Activated CD4-positive, alpha-beta memory T cell treated with anti-CD3 and anti-CD28 coated beads for 36 hours (primary cell): ENCODE measurements around the gene PIEZO2. TPM values are rescaled to one million over a fixed set of nuclear protein-coding genes. Genes with fewer than 3 reads are reported as not detected.

Experiments used
- CTCF ChIA-PET: fragments of 350-600 bp; sonication (Branson Sonifier 250); formaldehyde crosslinking; loops from one replicate; lab custom pipeline; 2021; ENCODE audit warnings: antibody characterized with exemption, inconsistent platforms; lab: Charles Lee
- POLR2A ChIA-PET: fragments of 350-600 bp; sonication (Branson Sonifier 250); formaldehyde crosslinking; loops from one replicate; lab custom pipeline; 2021; ENCODE audit warnings: antibody characterized with exemption; lab: Charles Lee
- DNase-seq: peaks from one replicate; pipeline ENCODE4 v3.0.0-alpha.2; 2020
- H3K27ac Mint-ChIP-seq: one replicate; pipeline ENCODE4 v1.8.0; 2021; ENCODE audit warnings: mixed read lengths
- H3K27me3 Mint-ChIP-seq: one replicate; pipeline ENCODE4 v1.8.0; 2021; ENCODE audit warnings: mixed read lengths
- H3K36me3 Mint-ChIP-seq: one replicate; pipeline ENCODE4 v1.8.0; 2021; ENCODE audit warnings: mixed read lengths
- H3K4me1 Mint-ChIP-seq: one replicate; pipeline ENCODE4 v1.8.0; 2021; ENCODE audit warnings: low read depth, mixed read lengths
- H3K4me3 Mint-ChIP-seq: one replicate; pipeline ENCODE4 v1.8.0; 2021; ENCODE audit warnings: mild to moderate bottlenecking, mixed read lengths
- H3K9me3 Mint-ChIP-seq: one replicate; pipeline ENCODE4 v1.8.0; 2021; ENCODE audit warnings: mixed read lengths
- intact Hi-C: fragments of 100-400 bp; cut with micrococcal nuclease; formaldehyde crosslinking; loops from one replicate; pipeline ENCODE4 v1.15.1; 2023
- total RNA-seq, 2 experiments: library from RNA; stranded (reverse); gene quantifications; one replicate each; pipeline ENCODE4 v1.2.3, GENCODE V29; 2021

PIEZO2 gene
- total RNA-seq, 2 experiments from 2014 or later: not detected

DNA sequence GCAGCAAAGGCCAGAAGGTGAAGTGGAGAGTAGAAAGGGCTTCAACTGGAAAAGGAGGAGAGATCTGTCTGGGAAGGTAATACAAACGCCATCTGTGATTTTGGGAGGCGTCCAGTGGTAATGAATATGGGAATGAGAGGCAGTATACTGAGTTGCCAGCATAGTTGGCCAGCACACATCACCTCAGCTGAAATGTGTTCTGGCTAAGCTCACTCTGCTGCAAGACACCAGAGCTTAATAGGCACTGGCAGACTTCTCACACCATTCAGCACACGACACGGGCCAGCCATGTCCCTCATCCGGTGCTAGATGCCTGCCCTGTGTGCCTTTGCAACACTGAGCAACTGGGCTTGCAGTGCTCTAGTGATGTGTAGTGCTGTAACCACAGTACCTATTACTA, 277.1 kb downstream of the PIEZO2 start:
- no peaks in the 10 kb centered on the region for H3K4me1 Mint-ChIP-seq
- H3K27me3 Mint-ChIP-seq: peaks cover 12% of the 10 kb centered on the region
- intact Hi-C loops: no loop called here
- no peaks in the 10 kb centered on the region for H3K36me3 Mint-ChIP-seq
- H3K9me3 Mint-ChIP-seq: no peaks in the 10 kb centered on the region
- POLR2A ChIA-PET: no interaction called here
- CTCF ChIA-PET: no interaction called here
- no peak for DNase-seq
- no peak overlapping the region for H3K27ac Mint-ChIP-seq
- no peak overlapping the region for H3K4me3 Mint-ChIP-seq

DNA sequence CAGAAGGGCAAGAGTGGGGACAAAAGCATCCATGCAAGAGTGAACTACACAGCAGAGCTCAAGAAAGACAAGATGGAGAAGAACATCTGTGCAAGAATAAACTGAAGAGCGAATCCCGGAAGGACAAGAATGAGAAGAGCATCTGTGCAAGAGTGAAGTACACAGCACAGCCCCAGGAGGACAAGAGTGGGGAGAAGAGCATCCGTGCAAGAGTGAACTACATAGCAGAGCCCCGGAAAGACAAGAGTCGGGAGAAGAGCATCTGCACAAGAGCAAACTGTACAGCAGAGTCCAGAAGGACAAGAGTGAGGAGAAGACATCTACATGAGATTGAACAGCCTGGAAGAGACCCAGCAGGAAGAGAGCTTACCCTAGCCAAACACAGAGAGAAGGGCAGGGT, 284.6 kb downstream of the PIEZO2 start:
- H3K27ac Mint-ChIP-seq: no peak overlapping the region
- H3K4me3 Mint-ChIP-seq: no peak overlapping the region
- intact Hi-C loops: no loop called here
- H3K9me3 Mint-ChIP-seq: peaks cover 5% of the 10 kb centered on the region
- CTCF ChIA-PET: no interaction called here
- peaks cover 3% of the 10 kb centered on the region for H3K27me3 Mint-ChIP-seq
- no peaks in the 10 kb centered on the region for H3K4me1 Mint-ChIP-seq
- DNase-seq: no peak
- H3K36me3 Mint-ChIP-seq: no peaks in the 10 kb centered on the region
- POLR2A ChIA-PET: no interaction called here

DNA sequence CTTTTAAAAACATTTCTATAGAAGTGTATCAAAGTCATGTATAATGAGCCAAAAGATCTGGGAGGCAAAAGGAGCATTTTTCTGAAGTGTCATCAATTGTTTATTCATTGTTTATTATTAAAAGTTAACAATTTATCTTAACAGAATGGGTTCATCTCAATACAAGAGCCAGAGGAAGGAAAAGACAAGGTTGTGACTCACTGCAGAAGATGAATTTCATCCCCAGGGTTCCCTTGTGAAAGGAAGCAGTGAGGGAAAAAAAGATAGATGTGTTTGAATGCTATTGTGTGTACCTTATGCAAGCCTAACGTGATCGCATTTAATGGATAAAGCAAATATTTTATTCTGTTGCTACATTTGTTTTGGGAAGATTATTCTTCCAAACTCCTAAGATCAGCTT, 286.3 kb downstream of the PIEZO2 start:
- no peak for DNase-seq
- H3K4me1 Mint-ChIP-seq: no peaks in the 10 kb centered on the region
- H3K36me3 Mint-ChIP-seq: no peaks in the 10 kb centered on the region
- H3K9me3 Mint-ChIP-seq: peaks cover 5% of the 10 kb centered on the region
- H3K4me3 Mint-ChIP-seq: no peak overlapping the region
- no peaks in the 10 kb centered on the region for H3K27me3 Mint-ChIP-seq
- H3K27ac Mint-ChIP-seq: no peak overlapping the region
- intact Hi-C loops: no loop called here
- POLR2A ChIA-PET: no interaction called here
- CTCF ChIA-PET: interaction anchor here (1.1 kb wide), 1 partner anchor 12 kb away, joined by 3 read pairs; no protein-coding TSS in a partner anchor

DNA sequence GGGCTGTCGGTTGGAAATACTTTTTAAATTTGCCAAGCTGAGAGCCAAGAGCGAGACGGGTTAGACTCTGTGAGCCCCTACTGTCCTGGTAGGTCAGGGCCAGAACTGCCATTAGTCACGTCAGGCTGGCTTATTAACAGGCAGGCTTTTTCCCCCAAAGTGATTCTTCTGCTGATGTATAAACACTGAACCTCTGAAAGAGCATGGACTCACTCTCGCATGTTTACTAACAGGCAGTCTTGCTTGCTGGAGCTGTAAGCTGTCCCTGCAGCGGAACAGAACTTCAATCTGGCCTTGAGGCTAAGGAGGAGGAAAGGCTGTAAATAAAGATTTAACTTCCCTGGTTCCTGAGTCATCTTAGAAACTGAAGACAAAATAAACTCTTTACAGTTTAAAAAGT, 288.4 kb downstream of the PIEZO2 start:
- Mint-ChIP-seq H3K27ac (no peak overlapping the region), H3K36me3 (no peaks in the 10 kb centered on the region), H3K27me3 (no peaks in the 10 kb centered on the region), H3K4me3 (no peak overlapping the region), H3K9me3 (peaks cover 5% of the 10 kb centered on the region), H3K4me1 (no peaks in the 10 kb centered on the region)
- ChIA-PET CTCF (interaction anchor here (0.7 kb wide), 1 partner anchor 10 kb away, joined by 4 read pairs; no protein-coding TSS in a partner anchor), POLR2A (no interaction called here)
- intact Hi-C loops: no loop called here
- DNase-seq: no peak

DNA sequence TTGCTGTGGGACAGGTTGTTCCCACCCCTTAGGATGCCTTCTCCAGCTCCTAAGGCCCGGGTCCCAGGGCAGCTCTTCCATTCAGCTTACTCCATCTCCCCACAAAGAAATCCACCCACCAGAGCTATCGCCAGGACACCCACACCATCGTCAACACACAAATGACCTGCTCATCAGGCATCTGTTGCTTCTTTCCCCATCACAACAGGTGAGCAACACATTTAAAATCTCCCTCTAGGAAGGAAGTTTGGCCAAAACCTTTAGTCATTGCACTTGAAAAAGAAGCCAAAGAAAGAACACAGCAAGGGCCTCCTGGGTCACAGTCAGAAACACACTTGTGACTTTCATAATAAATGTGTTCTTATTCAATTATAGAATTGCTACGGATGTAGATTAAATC, 289.0 kb downstream of the PIEZO2 start:
- DNase-seq: no peak
- intact Hi-C loops: no loop called here
- Mint-ChIP-seq H3K4me3 (no peak overlapping the region), H3K4me1 (no peaks in the 10 kb centered on the region), H3K27me3 (no peaks in the 10 kb centered on the region), H3K36me3 (no peaks in the 10 kb centered on the region), H3K27ac (no peak overlapping the region), H3K9me3 (peaks cover 5% of the 10 kb centered on the region)
- CTCF ChIA-PET: interaction anchor here (0.7 kb wide), 1 partner anchor 9 kb away, joined by 4 read pairs; no protein-coding TSS in a partner anchor
- POLR2A ChIA-PET: no interaction called here

DNA sequence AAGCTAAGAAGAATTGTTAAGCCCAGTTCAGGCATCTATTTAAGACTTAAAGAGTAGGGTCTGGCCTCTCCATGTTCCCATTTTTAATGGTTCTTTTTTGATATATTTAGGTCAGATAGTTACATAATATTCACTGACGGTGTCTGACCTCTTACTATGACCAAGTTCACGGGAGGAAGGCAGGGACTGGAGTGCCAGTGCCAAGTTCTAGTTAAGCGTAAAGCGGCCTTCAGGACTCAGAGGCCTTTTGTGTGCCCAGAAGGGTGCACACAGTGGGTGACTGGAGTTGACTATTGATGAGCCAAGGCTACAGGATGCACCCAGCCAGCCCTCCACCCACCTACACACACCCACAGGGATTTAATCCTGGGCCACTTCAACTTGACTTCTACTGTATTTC, 290.9 kb downstream of the PIEZO2 start:
- intact Hi-C loops: no loop called here
- CTCF ChIA-PET: no interaction called here
- Mint-ChIP-seq H3K27ac (no peak overlapping the region), H3K9me3 (no peaks in the 10 kb centered on the region), H3K36me3 (no peaks in the 10 kb centered on the region), H3K4me1 (no peaks in the 10 kb centered on the region), H3K4me3 (no peak overlapping the region), H3K27me3 (peaks cover 5% of the 10 kb centered on the region)
- DNase-seq: no peak
- POLR2A ChIA-PET: no interaction called here

DNA sequence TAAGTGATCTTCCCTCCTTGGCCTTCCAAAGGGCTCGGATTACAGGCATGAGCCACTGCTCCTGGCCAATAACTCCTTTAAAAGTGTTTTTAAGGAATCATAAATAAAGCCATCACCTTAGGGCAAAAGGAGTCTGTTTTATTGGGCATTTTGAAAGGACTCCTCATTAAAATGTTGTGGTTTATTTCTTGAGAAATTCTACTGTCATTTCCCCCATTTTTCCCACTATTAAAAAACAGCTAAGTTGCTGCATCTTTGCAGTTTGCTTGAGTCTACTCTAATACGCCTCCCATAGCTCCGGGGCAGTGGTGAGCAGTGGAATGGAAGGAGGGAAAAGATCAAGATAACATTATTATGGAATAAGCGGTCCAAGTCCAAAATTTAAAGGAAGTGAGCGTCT, 293.2 kb downstream of the PIEZO2 start:
- CTCF ChIA-PET: no interaction called here
- POLR2A ChIA-PET: no interaction called here
- no peak for DNase-seq
- H3K27me3 Mint-ChIP-seq: peaks cover 8% of the 10 kb centered on the region
- H3K9me3 Mint-ChIP-seq: no peaks in the 10 kb centered on the region
- intact Hi-C loops: no loop called here
- H3K4me3 Mint-ChIP-seq: no peak overlapping the region
- no peak overlapping the region for H3K27ac Mint-ChIP-seq
- no peaks in the 10 kb centered on the region for H3K4me1 Mint-ChIP-seq
- H3K36me3 Mint-ChIP-seq: no peaks in the 10 kb centered on the region

DNA sequence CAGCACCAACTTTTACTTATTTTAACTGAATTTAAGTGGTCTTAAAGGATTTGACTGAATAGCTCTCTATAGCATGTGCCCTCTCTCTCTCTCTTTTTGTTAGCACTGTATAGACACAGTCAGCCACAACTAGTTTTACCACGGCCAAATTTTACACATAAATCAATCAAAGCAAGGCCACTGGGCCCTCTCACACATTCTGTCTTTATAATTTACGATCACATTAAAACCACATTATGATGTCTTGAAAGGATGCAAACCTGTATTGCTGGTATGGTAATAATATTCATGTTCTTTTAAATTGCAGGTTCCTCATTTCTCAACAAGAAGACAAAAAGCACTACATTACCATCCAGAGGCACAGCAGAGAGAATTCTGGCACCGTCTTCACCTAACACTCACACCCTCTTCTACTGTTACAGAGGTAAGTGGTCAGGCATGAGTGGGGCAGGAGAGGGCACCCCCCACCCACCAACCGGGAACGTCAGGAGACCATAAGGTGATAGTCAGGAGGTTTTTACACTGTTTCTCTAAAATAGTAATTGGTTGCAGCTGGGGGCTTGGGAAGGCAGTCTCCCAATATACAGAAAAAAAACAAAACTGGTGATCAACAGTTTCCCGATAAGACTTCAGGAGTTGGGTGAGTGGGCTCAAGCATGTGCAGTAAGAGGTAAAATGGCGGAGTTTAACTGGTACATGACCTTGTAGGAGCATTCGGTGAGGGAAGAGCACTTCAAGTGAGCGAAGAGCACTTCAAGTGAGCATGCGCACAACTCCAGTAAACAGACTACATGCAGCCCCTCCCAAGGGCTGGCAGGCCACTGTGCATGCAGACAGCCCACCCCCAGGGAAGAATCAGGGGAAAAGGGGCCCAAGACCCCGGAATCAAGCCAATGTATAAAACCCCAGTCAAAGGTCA, 296.7 kb downstream of the PIEZO2 start:
- Mint-ChIP-seq H3K36me3 (no peaks in the 10 kb centered on the region), H3K9me3 (no peaks in the 10 kb centered on the region), H3K4me3 (no peak overlapping the region), H3K27ac (no peak overlapping the region), H3K4me1 (no peaks in the 10 kb centered on the region), H3K27me3 (peaks cover 11% of the 10 kb centered on the region)
- CTCF ChIA-PET: interaction anchor here (0.8 to 3.7 kb wide), 8 partner anchors 32 to 700 kb away, joined by 3 to 17 read pairs (median 4); no protein-coding TSS in a partner anchor
- no peak for DNase-seq
- POLR2A ChIA-PET: no interaction called here
- intact Hi-C loops: loop anchor here (5.0 kb wide), 2 partner anchors 300 to 665 kb away; no protein-coding TSS in a partner anchor

DNA sequence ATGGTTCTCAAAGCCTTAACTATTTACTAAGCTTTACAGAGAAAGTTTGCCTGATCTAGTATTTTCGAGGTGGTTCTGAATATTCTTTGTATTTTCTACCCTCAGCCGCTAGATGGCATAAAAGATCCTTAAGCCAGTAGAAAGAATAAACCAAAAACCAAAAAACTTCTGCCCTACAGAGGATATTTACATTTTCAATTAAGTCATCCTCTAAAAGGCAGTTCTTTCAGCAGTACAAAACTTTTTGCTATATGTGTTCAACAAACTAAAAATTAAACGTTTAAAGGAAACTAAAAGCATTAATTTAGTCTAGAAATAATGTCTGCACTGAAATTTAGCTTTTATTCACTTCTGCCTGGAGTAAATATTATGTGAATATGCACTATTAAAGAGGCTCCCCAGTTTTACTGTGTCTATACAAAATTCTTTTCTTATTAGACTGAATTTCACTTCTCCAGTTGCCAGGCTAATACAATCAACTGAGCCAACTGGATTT, 297.5 kb downstream of the PIEZO2 start:
- Mint-ChIP-seq H3K27ac (no peak overlapping the region), H3K4me1 (no peaks in the 10 kb centered on the region), H3K9me3 (no peaks in the 10 kb centered on the region), H3K36me3 (no peaks in the 10 kb centered on the region), H3K27me3 (peaks cover 11% of the 10 kb centered on the region), H3K4me3 (no peak overlapping the region)
- intact Hi-C loops: loop anchor here (1.0 to 5.0 kb wide), 3 partner anchors 188 to 665 kb away; no protein-coding TSS in a partner anchor
- ChIA-PET CTCF (interaction anchor here (0.7 to 3.7 kb wide), 17 partner anchors 9 to 735 kb away, joined by 3 to 17 read pairs (median 3); no protein-coding TSS in a partner anchor), POLR2A (no interaction called here)
- DNase-seq: no peak

DNA sequence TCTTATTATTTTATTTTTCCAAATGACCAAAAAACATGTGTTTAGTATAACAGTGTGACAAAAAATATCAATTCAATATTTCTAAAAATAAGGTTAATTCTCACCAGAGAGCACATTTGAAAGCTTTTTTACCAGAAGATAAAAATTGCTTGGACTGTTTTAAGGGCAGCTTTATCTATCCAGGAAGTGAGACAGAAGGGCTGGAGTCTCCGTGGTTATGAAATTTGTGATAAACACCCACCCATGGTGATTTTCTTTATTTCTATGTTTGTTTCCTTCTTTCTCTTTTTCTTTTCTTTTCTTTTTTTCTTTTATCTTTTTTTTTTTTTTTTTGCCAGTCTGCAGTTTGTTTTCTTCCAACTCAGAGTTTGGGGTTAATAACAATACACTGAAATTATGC, 298.5 kb downstream of the PIEZO2 start:
- no peaks in the 10 kb centered on the region for H3K4me1 Mint-ChIP-seq
- no peaks in the 10 kb centered on the region for H3K36me3 Mint-ChIP-seq
- H3K27me3 Mint-ChIP-seq: peaks cover 14% of the 10 kb centered on the region
- no peak overlapping the region for H3K27ac Mint-ChIP-seq
- peaks cover 2% of the 10 kb centered on the region for H3K9me3 Mint-ChIP-seq
- intact Hi-C loops: loop anchor here (1.0 to 5.0 kb wide), 3 partner anchors 189 to 666 kb away; no protein-coding TSS in a partner anchor
- no peak overlapping the region for H3K4me3 Mint-ChIP-seq
- CTCF ChIA-PET: interaction anchor here (0.6 to 3.7 kb wide), 13 partner anchors 10 to 702 kb away, joined by 3 to 17 read pairs (median 3); no protein-coding TSS in a partner anchor
- no peak for DNase-seq
- POLR2A ChIA-PET: no interaction called here

DNA sequence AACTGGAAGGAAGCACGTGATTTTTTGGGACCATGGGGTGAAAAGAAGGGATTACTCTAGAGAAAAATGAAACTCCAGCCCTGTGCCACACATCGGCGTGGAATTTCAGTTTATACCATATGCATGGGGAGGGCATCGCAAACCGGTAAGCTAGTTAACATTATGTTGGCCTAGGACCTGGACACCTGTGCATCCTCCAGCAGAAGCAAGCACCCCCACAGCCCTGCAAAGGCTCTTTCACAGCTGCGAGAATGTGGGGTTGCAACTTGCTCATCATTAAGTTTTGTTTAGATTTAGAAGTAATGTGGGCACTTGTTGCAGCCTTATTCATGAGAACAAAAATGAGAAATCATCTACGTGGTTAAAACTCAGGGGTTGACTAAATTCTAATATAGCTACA, 299.2 kb downstream of the PIEZO2 start:
- H3K4me3 Mint-ChIP-seq: no peak overlapping the region
- CTCF ChIA-PET: interaction anchor here (0.6 to 3.7 kb wide), 3 partner anchors 191 to 703 kb away, joined by 3 to 17 read pairs (median 14); no protein-coding TSS in a partner anchor
- H3K27me3 Mint-ChIP-seq: peaks cover 14% of the 10 kb centered on the region
- no peak overlapping the region for H3K27ac Mint-ChIP-seq
- no peak for DNase-seq
- H3K9me3 Mint-ChIP-seq: peaks cover 2% of the 10 kb centered on the region
- POLR2A ChIA-PET: no interaction called here
- intact Hi-C loops: loop anchor here (5.0 kb wide), 2 partner anchors 302 to 667 kb away; no protein-coding TSS in a partner anchor
- no peaks in the 10 kb centered on the region for H3K36me3 Mint-ChIP-seq
- H3K4me1 Mint-ChIP-seq: no peaks in the 10 kb centered on the region

DNA sequence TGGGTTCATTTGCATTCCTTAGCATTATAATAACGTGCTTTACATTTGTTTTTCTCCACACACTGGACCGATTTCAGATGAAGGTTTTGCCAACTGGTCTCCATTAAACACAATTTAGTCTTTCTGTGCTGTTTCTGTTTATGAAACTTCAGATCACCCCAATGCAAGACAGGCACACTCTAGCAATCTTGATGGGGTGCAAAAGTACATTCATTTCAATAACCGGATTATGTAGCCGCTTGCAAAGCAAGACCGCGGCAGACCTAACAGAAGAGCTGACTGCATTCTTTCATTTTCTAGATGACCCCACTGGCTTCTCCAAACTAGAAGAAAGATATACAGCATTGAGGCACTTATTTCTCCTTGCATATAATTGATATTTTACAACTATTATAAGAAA, 301.5 kb downstream of the PIEZO2 start:
- no peaks in the 10 kb centered on the region for H3K4me1 Mint-ChIP-seq
- H3K27me3 Mint-ChIP-seq: peaks cover 8% of the 10 kb centered on the region
- H3K36me3 Mint-ChIP-seq: no peaks in the 10 kb centered on the region
- POLR2A ChIA-PET: no interaction called here
- H3K9me3 Mint-ChIP-seq: peaks cover 2% of the 10 kb centered on the region
- no peak overlapping the region for H3K4me3 Mint-ChIP-seq
- no peak for DNase-seq
- H3K27ac Mint-ChIP-seq: no peak overlapping the region
- CTCF ChIA-PET: no interaction called here
- intact Hi-C loops: no loop called here
